Retina (tissue), 1 donor: ENCODE results near the gene OR52N2.

Experiments
- DNase-seq: peaks from one replicate; pipeline ENCODE4 v3.0.0-alpha.2; 2016

The OR52N2 gene

DNA sequence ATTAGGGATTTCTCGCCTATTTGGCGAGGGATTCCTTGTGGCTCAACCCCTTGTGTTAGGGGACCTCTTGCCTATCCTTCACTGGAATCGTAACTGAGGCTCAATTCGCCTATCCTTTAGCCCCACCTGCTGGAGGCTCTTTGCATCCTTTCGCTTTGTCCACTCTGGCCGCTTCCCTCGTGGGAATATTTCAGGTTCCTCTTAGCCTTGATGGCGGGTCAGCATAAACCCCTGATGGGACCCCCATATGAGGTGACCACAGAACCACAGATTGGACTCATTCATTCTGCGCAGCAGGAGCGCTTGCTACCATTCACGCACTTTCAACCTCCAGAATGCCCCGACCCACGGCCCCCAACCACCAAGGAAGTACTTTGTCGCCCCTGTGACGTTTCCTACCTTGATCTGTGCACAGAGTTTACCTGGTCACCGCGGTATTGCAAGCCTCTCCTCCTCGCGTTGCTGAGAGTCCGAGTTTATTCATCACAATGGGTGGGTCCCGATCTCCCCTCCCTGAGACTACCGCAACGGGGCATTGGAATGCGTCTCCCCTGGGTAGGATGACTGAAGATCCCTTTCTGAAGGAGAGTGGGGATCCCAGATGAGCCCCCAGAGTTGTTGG lies at the start of gene OR52N2:
TSS of gene OR52N2 (plus strand) at position 425 of the 622 bp plus-strand sequence. CDS start 11,412 bp downstream, outside the sequence.
- DNase-seq, result peak; percentile 82

DNA sequence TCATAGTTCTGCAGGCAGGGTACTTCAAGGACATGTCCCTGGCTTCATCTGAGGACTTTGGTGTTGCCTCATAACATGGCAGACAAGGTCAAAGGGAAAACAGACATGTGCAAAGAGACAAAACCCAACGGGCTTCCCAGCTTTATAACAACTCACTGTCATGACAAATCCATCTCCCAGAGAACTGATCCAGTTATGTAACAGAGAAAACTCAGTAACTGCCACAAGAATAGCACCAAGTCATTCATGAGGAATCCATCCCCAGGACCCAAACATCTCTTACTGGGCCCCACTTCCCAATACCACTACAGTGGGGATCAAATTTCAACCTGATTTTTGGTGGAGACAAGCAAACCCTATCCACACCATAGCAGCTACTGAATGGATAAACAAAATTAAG lies 41.7 kb upstream of the OR52N2 start:
- DNase-seq, result no peak

DNA sequence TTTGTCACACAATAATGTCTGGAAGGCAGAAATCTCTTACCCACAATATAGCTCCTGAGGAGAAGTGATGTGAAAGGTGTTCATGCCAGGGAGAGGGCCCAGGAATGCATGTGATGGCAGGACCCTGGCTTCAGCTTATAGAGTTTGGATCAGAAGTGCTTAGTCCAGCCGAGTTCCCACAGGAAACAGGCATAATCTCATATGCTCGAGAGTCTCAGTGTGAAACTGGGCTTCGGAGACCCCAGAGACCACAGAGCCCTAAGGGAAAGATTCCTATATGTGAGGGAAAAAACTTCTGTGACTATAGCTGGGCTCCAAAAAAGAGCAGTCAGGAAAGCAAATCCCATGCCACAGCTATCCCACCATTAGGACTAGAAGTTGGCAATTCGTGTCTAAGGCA lies 25.5 kb upstream of the OR52N2 start, which contains the start of gene OR52N5:
TSS of gene OR52N5 (minus strand) at position 101 of the 400 bp plus-strand sequence. CDS start 4,721 bp downstream, outside the sequence.
- DNase-seq, result no peak

DNA sequence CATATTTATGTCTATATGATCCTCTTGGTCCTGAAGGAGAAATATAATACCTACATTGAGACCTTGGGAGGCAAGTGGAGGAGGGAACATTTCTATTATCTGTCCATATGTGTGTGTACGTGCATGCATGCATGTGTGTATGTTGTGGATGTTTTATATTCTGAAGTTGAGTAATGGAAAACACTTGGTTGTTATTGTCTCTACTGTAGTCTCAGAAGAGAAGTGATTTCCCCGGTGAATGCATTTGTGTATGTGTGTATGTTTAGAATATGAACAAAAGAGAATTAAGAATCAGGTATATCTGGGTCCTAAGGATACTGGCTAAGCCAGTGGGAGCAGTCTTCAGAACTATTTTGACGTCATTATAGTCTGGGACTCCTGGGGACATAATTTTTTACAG lies 17.6 kb upstream of the OR52N2 start, which contains the start of gene OR52N1:
TSS of gene OR52N1 (minus strand) at position 101 of the 400 bp plus-strand sequence. CDS start 2,449 bp downstream, outside the sequence.
- DNase-seq, result no peak

DNA sequence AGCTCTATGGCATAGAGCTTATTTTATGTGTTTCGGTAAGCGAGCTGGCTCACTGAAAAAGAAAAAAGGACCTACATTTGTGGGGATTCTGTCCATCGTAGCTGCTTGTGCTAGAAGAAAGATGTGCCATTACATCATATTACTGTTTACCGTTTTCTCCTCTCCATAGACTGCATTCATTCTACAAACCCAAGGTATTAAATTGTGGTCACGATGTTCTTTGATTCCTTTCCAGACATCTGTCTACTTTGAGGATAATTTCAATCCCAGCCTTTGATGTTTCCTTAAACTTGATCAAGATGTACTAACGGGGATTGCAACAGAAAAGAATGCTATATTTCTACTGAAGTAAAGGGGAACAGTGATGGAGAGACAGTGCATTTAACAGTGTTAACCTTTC lies 12.2 kb upstream of the OR52N2 start:
- DNase-seq, result no peak

DNA sequence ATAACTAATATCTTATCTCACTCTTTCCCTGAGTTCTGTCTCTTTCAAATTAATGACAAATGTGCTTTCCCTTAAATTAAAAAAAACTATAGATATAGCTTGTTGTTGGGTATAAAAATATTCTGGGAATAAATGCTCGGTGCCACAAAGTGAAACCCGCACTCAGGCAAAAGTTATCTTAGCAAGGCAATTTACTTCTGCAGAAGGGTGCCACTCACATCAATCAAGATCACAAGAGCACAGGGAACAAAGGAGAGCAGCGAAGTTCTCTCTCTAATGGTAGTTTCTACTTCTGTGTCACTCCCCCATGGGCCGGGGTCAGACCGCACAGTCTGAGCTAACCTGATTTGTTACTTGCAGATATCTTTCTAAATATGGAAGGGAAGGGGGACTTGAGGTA lies 4.7 kb upstream of the OR52N2 start:
- DNase-seq, result no peak

DNA sequence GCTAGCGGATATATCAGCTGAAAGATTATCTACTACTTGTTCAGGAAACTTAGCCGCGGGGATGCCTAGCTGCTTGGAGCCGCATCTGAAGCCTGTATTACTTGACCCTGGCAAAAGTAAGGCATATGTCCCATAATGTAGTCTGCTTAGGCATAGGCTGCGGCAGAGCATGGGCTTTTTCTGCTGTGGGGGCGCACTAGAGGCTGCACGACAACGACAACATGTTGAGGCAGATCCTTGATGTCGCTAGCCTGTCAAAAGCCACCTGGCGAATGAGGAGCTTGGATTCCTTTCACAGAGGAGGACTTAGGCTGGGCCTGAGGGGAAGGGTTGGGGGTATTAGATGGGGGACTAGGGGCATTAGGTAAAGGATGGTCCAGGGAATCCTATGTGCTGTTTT lies 1.1 kb upstream of the OR52N2 start:
- no peak for DNase-seq

DNA sequence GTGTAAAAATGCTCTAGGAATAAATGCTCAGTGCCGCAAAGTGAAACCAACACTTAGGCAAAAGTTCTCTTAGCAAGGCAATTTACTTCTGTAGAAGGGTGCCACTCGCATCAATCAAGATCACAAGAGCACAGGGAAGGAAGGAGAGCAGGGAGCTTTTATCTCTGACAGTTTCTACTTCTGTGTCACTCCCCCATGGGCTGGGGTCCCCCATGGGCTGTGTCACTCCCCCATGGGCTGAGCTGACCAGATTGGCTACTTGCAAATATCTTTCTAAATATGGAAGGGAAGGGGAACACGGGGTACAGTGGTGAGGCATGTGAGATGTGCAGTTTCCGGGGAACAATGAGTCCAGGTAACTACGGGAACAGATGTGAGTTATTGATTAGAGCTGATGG lies 397 bp downstream of the OR52N2 start:
- DNase-seq, result no peak

DNA sequence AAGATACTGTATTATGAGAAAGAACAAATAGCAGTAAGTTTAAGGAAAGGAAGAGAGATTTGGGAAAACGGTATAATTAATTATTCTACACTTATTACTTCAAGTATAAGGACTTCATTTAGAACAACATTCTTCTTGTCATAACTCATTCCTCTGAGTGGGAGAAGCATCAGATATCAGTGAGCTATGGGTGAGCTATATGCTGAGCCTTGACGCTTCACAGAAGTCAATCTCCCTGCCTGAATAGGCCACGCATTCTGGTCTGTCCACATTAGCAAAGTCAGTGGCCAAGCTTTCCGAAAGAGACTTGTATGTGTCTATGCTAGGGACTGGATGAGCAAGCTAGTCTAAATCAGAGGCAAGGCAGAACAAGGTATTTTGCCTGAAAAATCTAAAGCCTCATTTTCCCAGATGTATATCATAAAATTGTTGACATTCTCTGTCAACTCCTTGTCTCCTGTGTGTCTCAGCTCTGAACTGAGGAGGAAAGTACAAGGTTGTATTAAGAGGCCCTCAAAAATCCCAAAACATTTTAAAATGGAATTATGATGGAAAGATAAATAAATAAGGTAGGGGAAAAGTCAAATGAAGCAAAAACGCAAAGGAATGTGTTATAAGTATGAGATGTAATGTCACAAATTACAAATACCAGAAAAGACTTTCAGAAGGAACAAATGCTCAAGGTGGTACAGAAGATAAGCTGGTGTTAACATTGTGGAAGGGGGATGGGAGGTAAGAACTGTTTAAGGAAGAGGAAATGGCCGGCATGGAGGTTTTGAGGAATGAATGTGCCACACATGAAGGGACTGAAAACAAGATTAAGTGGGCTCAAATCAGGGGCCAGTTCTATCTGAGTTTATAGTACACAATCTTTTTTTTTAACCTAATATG lies 1.4 kb downstream of the OR52N2 start:
- DNase-seq, result no peak

DNA sequence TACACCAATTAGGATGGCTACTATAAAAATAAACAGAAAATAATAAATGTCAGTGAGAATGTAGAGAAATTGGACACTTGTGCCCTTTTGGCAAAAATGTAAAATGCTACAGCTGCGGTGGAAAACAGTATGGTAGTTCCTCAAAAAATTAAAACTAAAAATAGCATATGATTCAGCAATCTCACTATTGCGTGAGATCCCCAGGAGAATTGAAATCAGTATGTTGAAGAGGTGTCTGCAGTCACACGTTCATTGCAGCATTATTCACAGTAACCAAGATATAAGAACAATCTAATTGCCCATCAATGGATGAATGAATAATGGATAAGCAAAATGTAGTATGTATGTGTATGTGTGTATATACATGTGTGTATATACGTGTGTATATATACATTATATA lies 6.8 kb downstream of the OR52N2 start:
- no peak for DNase-seq

DNA sequence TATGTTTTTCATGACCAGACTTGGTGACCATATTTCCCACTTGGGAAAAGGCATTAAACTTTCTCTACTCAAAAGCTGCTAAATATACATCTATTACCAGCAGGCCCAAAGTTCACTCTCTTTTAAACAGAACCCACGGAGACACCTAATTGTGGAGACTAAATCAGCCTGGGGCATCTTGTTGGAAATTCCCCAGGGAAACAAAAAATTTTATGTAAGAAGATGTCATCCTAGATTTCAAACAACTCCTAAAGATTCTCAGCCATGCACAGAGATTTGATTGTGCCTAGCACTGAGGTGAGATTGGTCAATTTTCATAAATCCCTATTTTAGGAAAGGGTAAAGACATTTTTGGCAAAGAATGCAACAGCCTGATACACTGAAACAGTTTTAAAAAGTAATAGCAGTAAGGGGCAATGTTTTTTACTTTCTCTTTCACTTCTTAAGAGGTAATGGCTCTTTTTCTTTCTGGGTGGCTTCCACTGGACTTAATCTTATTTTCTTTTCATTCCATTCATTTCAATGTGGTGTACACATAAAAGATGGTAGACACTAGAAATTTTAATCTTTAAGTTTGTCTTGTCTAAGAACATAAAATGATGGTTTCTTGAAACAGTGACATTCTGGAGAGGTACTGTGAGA lies 9.6 kb downstream of the OR52N2 start:
- no peak for DNase-seq

DNA sequence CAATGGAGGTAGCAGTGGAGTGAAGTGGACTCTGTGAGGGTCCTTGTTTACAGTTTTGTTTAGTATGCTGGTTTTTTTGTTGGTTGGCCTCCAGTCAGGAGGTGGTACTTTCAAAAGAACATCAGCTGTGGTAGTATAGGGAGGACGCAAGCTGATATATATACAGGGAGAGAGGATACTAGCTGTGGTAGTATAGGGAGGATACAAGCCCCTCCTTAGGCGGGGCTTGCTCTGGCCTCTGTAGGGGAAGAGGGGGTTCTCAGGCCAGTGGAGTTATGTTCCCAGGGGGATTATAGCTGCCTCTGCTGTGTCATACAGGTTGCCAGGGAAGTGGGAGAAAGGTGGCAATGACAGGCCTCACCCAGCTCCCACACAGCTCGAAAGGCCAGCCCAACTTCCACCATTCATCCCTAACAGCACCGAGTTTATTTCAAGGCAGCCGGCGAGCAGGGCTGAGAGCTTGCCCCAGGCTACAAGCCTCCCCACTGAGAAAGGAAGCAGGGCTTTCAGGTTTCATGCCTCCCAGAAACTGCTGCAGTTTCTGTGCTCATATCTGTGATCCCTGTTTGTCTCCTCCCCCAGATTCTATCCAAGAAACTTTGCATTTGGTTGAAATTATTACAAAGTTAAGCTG lies 22.6 kb downstream of the OR52N2 start:
- no peak for DNase-seq

DNA sequence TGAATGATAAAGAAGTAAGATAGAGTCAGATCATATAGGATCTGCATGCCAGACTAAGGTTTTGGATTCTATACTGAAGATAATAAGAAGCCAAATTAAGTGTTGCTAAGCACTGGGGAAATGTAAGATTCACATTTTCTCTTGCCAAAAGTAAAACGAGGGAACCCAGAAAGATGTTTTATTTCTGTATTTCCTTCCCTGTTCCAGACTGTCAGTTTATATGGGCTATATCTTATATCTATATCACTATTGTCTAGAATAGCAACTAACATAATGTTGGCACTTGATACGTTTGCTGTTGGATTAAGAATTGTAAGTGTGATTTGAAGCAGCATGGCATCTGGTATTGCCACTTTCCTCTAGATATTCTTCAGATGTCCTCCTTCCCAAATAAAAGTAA lies 24.7 kb downstream of the OR52N2 start:
- no peak for DNase-seq

DNA sequence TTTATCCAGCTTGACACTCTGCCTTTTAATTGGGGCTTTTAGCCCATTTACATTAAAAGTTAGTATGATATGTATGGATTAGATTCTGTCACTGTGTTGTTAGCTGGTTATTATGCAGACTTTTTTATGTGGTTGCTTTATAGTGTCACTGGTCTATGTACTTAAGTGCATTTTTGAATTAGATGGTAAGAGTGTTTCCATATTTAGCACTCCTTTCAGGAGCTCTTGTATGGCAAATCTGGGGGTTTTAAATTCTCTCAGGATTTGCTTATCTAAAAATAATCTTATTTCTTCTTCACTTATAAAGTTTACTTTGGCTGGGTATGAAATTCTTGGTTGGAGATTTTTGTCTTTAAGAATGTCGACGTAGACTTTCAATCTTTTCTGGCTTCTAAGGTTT lies 29.0 kb downstream of the OR52N2 start:
- no peak for DNase-seq

DNA sequence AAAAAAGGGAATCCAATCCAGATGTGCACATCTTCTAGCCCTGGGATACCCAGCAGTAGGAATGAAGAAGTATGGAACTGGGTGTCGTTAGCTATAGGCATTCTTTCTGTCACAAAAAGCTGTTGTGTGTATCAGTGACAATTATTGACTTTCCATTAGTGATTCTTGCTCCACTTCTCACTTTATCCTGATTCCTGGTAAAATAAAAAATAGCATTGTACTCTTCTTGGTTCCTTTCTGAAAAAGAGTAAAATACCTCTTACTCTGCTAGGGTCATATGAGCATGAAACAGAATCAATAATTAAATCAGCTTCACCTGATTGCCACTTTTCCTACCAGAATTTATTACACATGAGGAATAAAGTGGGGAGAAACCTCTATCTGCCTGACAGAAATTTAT lies 33.1 kb downstream of the OR52N2 start, which contains the start of gene OR52E6:
TSS of gene OR52E6 (minus strand) at position 101 of the 400 bp plus-strand sequence. CDS start at position 101, 0 bp downstream.
- no peak for DNase-seq

DNA sequence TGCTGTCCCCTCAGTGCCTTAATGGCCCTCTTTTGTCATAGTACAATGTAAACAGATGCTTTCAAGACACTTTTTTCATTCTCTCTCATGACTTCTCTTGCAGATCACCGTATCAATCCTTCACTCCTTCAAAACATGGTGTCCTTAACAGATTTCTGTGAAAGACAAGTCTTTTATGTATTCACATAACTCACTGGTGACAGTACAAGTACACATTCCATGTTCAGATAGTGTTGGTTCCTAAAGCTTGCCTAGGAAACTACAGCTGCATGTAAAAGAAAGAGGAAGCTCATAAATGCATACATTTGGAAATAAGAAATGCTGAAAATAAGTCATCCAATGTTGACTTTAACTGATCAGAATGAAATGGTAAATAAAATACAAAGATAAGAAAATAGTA lies 38.0 kb downstream of the OR52N2 start:
- DNase-seq, result no peak

DNA sequence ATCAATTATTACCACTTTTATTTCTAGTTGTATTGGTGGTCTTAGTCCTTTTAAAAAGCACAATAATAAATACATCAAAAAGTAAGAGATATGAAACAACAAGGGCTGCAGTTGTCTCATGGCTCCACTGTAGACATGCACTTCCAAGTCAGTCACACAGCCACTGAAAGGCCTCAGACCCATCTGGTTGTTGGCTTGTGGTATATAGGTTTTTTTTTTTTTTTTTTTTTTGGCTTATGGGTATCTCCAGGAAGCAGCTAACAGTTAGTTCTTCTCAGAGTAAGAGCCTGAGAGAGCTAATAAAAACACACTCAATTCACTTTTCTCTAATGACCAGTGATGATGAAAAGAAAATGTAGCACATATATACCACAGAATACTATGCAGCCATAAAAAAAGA lies 39.0 kb downstream of the OR52N2 start:
- no peak for DNase-seq

DNA sequence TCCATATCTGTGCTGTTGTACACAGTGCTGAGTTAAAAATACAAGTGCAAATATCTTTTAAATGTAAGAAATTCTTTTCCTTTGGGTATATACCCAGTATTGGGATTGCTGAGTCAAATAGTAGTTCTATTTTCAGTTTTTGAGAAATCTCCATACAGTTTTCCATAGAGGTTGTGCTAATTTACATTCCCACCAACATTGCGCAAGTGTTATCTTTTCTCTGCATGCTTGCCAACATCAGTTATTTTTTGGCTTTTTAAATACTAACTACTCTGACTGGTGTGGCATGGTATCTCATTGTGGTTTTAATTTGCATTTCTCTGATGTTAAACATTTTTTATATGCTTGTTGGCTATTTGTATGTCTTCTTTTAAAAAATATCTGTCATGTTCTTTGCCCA lies 42.3 kb downstream of the OR52N2 start:
- no peak for DNase-seq

DNA sequence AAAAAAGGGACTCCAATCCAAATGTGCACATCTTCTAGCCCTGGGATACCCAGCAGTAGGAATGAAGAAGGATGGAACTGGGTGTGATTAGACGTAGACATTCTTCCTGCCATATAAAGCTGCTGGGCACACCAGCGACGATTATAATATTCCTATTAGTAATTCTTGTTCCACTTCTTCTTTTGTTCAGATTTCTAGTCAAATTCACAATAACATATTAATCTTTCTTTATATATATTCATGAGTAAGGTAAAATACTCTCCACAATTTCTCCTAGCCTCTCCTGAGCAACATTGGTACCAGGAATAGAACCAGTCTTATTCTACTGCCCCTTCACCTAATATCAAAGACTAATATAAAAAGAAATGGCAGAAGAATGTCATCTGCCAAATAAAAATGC lies 48.9 kb downstream of the OR52N2 start, which contains the start of gene OR52E8:
TSS of gene OR52E8 (minus strand) at position 101 of the 400 bp plus-strand sequence. CDS start at position 101, 0 bp downstream.
- no peak for DNase-seq

DNA sequence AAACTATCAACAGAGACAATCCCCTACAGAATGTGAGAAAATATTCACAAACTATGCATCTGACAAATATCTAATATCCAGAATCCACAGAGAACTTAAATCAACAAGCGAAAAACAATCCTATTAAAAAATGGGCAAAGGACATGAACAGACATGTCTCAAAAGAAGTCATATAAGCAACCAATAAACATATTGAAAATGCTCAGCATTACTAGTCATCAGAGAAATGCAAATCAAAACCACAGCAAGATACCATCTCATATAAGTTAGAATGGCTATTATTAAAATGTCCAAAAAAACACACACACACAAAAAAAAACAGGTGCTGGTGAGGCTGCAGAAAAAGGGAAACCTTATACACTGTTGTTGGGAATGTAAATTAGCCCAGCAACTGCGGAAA lies 57.1 kb downstream of the OR52N2 start:
- DNase-seq, result no peak
